ENCODE data around the gene DLX1.
"Not testable (repeated sequence)": the region's sequence is repeated elsewhere in the genome, so short reads cannot be mapped to it uniquely, and the experiment has no call there.

Gene DLX1

DNA sequence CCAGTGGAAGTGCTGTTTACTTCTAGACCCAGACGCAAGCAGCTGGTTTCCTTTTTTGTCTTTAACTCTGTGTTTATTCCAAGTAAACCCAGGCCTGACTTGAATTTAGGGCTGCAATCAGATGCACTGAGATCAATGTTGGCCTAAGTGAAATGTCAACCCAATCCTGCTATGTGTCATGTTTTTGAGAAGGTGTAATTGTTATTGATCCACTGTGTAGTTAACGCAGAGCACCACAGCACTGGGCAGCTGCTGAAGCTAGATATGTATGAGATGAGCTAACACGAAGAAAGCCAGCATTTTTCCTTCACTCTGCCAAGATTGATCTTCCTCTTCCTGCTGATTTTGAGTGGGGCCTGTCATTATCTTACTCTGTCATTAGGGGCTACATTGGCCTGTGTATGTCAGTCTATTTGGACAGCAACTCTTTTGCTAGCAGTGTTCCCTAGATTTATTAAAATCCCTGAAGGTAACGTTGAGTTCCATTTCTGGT lies 18.9 kb upstream of the DLX1 start:
- no peak for DNase-seq

DNA sequence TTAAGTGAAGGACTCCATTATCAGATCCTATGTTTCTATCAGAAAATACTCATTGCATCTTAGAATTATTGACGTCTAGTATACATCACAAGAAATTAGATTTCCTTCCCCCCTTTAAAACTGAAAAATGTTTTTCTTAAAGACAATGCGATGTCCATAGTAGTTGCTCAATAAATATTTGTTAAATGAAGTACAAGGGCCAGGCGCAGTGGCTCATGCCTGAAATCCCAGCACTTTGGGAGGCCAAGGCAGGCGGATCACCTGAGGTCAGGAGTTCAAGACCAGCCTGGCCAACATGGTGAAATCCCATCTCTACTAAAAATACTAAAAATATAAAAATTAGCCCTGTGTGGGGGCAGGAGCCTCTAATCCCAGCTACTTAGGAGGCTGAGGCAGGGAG lies 17.4 kb upstream of the DLX1 start:
- DNase-seq = not testable (repeated sequence)

DNA sequence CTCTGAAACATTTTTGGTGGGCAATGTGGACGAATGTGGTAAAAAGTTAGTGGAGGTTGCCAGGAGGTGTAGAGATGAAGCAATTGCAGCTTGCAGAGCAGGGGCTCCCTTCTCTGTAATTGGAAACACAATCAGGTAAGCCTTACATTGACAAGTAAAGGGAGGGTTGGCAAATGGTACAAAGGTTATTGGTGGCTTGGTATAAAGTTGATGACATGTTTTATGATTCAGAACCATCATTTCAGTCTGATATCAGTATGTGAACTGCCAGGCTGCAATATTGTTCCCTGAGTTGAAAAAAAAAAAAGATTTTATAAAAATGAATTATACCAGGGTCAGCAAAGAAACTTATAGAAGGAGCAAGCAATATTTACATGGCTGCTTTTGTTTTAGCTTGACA lies 14.4 kb upstream of the DLX1 start:
- no peak for DNase-seq

DNA sequence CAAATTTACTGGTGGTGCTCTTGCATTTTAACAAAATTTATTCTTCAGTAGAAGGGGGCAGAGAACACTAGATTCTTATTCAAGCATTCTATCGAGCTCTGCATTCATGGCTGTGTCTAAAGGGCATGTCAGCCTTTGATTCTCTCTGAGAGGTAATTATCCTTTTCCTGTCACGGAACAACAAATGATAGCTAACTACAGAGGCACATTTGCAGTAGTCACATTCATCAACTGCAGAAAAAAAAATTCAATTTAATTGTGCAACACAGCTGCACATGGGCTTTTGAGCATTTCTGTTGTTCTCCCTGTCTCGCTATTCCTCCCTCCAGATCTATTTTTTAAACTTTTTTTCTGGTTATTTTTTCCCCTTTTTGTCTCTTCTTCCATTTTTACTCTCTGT lies 13.0 kb upstream of the DLX1 start:
- no peak for DNase-seq

DNA sequence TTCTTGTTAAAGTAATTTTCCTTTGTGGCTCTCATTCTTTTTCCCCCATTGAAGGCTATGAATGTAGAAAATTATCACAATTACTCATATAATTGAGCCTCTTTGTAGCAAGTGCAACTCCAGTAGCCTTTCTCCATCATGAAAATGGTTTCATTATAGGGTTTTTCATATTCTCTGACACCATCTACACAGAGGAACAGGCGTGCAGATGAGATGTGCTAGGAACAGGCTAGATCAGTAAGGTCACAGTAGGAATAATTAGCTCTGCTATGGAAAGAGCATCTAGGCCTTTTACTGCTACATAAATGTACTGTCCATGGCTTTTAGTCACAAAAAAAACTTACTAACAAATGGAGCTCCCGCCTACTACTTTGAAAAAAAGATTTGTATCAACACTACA lies 12.6 kb upstream of the DLX1 start:
- DNase-seq = no peak

DNA sequence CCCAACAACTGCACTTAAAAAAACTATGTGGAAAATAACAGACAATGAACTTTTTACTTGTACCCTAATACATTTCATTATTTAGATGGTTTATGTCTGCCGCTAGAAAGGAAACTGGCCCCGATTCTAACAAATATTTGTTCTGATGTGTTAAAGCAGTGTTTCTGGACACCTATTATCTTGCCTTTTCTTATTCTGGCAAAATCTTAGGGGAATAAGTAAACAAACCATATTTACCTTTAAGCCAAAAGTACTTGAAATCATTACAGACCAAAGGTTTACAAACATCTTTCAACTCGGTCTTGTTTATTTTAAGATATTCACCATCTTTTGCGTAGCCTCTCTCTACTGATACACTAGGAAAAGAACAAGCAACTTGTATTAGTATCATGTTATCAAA lies 11.8 kb upstream of the DLX1 start:
- no peak for DNase-seq

DNA sequence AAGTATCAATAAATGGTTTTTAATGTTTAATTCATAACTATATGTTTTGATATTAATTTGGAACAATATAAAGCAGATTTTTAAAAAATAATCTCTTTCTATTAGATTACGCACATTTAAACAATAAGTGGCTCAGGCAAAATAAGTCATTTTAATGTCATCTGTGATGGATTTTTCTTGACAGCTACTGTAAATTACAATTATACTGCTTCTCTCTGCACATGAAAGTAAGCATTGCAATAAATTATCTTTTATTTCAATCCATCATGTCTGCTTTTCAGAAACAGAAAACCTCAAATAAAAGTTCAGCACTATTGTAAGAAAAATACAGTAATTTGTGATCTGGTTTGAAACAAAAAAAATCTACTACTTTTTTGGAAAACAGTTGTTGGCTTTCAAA lies 11.1 kb upstream of the DLX1 start:
- DNase-seq = no peak

DNA sequence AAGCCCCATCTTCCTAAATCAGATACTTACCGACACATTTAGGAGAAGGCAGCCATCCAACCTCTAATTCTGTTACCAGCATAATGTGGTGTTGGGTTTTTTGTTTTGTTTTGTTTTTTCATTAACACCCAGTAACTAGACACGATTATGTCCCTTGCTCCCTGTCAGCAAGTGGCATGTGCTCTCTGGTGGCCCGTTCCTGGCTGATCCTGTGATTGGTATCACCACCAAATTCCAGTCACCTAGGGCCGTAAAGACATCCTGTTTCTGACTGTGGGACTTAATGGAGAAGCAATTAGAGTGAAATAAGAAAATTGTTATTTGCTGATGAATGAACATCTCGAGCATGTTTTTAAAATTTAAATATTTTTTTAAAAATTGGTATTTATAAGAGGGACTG lies 5.9 kb upstream of the DLX1 start:
- no peak for DNase-seq

DNA sequence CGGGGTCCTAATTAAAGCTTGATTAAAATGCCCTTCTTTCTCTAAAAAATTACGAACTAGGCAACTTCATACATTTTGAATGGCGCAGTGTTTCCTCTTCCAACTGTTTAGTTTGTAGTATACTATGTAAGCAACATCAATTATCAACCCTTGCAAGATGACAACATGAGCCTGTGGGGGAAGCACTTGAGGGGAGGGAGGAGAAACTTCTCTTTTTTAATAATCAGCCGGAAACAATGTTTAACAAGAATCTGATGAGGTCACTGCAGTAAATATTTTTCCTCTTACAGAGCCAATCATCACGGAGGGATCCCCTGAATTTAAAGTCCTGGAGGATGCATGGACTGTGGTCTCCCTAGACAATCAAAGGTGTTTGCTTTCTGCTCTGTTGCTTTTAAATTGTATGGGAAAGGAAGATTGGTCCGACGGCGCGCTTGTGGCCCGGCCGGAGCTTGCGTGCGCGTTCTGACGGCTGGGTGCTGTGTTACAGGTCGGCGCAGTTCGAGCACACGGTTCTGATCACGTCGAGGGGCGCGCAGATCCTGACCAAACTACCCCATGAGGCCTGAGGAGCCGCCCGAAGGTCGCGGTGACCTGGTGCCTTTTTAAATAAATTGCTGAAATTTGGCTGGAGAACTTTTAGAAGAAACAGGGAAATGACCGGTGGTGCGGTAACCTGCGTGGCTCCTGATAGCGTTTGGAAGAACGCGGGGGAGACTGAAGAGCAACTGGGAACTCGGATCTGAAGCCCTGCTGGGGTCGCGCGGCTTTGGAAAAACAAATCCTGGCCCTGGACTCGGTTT lies 5.3 kb upstream of the DLX1 start:
- DNase-seq = no peak

DNA sequence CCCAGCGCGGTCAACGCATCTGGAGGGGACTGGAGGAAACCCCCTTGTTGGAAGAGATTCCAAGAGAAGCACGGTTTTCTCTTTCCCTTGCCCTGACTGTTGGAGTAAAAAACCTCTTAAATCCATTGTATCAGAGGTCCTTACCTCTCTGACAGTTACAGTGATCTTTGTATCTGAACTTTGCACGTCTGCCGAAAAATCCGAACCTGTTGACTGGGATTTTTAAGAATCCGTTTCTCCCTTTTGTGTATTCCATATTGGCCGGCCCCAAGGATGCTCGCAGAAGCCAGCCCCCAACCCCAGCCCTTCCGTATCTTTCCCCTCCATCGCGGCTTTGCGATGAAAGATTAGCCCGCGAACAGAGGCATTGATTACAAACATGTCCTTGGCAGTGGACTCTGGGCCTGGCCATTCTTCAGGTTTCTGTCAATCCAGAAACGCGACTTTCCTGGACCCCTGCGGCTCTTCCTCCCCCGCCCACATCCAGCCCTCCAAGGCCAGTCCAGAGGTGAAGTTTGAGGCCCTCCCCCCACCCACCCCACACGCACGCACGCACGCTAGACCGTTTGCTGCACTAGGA lies 4.6 kb upstream of the DLX1 start:
- DNase-seq = no peak

DNA sequence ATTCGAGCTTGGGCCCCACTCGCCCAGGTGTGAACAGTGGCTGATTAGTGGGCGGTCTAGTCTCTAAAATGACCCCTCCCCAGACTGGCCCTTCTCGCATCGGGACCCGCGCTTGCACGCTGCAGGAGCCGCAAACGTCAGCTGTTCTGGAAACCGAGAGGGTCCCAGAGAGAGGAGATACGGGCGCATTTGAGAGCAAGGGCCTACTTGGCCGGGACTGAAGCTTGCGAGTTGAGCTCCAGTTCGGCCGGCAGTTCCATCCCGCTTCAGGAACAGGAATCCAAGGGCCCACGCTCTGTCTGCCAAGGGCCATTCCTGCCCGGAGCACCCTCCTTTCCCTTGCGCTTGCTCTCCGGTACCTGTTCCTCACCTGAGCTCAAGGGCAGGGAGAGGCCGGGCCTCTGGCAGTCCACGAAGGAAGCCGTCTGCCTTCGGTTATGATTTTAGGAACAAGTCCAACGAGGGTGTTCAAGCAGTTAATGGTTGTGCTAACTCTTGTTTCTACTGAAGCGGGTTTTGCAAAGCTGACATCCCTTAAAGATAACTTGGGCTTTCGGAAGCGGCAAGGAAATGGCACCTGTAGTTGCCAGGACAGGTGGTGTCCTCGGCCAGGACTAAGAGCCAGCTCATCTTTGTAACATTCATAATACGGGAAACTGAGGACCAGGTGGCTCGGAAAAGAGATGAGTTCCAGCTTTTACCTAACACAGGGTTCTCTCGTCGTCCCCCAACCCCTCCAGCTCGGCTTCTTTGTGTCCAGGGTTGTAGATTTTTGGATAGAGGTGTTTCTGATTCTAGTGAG lies 3.9 kb upstream of the DLX1 start:
- no peak for DNase-seq

DNA sequence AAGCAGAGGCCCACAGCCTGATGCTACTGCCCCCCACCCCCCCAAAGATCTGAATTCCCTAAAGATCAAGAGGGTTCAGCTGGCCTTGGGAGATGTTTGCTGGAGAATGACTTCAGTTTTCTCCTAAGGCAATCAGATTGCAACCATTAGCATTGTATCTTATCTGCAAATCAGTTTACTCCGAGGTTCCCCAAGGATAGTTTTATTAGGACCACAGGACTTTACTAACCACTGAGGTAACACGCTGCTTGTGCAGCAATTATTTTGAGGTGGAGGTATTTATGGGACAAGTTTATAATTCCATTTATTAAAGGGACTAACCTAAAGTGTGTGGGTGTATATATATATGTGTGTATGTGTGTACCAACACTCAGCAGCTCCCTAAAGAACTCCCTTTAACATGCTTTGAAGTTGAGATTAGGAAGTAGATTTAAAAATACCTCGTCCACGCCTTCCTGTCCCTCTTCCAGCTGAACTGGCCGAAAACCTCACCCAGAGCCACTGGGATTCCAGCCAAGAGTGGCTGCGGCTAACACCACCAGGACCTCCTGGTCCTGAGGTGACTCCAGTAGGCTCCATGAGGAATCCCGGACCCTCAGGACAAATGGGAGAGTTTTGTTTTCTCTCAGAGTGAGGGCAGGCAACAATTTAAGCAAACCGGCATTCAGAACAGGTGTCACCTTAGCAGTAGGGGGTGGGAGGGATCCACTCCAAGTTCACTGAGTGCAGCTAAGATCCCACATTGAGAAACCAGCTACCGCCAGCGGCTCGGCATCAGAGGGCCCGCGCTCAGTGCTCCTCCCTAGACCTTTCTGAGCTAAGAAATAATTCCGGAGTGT lies 3.0 kb upstream of the DLX1 start:
- DNase-seq = no peak

DNA sequence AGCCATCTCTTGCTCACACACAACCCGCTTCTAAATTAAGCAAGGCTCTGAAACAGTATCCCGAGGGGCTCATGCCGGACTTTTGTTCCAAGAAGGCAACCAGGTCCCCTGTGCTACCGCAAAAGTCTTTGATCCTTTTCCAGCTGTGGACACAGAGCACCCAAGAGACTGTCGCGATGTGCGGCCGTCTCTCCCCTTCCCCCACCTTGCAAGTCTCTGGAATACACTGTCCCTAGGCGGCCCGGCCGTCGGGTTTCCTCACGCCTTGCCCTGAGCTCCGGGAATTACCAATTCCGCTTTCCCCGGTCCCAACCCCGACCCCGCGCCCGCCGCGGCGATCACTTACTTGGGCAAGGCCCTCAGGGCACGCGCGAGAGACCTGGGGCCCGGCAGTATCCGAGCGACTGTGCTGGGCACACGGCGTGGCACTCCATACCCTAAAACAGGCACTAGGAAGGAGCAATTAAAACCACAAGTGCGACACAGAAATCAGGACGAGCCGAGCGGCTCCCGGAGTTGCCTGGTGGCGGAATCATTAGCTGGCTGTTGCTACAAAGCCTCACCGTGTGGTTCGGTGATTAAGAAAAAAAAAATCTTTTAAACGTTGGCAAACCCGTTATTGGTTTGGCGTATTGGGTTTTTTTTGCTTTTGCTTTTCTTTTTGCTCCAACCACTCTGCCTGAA lies 2.2 kb upstream of the DLX1 start:
- no peak for DNase-seq

DNA sequence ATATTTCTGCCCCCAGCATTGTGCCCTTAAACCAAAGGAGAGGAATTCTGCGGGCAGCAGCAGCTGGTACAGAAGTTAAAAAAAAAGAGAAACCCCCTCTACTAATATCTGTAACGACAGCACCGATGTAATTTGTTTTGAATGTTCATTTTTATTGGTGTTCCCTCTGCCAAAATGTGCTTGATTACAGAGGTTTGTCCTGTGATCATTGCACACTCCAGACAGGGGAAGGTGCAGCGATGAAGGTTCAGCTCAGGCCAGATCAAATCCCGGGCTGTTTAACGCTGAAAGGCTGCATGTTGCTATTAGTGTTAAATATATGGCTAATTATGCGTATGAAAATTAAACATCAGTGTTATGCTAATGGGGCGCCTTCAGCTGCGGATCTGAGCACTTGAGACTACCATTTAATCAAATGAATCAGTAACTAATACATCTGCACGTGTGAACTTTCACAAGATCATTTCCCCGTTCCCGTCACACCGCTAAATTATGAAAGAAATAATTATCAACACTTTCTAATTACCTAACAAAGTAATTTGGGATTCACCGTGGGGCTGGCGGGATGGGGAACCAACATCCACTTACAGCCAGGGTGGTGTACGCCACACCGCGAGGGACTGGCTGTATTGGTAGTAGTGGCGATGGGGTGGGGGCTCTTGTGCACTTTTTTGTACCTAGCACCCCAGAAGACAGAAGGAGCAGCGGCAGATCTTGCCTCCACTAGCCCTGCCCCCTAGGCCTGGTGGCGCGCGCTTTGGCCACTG lies 1.5 kb upstream of the DLX1 start:
- no peak for DNase-seq

DNA sequence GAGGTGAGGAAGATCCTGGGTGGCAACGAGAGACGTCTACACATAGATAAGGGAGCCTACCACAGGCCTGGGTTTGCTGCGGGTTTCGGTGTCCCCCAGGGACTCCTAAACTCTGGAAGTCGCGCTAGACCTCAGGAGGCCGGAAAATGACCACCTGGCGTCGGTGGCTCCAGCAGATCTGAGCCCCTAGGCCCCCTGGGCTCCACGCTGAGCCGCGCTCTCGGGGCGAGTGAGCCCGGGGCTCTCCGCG lies 987 bp upstream of the DLX1 start:
- DNase-seq = no peak

DNA sequence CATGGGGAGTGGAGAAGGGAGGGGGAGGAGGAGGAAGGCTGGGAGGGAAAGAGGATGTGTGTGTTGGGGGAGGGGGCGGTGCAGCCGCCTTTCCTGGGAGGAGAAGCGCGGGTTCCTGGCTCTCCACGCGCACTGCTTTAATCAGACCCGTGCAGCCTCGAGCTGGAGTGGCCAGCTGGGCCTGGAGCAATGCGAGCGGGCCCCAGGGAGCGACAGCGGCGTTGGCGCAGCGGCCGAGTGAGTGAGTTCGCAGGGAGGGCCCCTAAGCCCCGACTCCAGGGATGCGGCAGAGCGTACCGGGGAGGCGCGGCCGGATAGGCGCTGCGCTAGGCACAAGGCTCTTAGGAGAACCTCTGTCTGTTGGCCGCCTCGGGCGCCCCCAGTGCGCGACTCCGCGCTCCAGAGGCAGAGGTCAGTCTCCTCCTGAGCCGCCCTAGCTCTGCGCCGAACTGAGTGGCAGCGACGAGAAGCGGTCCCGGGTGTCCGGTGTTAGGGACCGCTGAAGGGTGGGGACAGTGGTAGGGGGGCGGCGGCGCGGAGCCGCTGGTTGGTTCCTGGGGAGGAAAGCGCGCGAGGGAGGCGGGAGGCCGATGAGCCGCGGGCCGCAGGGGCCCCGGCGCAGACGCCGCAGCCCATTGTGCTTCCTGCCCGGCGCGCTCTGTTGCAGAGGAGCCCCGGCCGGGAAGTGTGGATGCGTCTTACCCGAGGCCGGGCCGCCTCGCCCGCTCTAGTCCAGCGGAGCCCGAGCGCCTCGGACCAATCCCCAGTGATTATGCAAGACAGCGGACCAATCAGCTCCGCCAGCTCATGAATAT lies 455 bp upstream of the DLX1 start:
- peak; percentile 54 for DNase-seq

DNA sequence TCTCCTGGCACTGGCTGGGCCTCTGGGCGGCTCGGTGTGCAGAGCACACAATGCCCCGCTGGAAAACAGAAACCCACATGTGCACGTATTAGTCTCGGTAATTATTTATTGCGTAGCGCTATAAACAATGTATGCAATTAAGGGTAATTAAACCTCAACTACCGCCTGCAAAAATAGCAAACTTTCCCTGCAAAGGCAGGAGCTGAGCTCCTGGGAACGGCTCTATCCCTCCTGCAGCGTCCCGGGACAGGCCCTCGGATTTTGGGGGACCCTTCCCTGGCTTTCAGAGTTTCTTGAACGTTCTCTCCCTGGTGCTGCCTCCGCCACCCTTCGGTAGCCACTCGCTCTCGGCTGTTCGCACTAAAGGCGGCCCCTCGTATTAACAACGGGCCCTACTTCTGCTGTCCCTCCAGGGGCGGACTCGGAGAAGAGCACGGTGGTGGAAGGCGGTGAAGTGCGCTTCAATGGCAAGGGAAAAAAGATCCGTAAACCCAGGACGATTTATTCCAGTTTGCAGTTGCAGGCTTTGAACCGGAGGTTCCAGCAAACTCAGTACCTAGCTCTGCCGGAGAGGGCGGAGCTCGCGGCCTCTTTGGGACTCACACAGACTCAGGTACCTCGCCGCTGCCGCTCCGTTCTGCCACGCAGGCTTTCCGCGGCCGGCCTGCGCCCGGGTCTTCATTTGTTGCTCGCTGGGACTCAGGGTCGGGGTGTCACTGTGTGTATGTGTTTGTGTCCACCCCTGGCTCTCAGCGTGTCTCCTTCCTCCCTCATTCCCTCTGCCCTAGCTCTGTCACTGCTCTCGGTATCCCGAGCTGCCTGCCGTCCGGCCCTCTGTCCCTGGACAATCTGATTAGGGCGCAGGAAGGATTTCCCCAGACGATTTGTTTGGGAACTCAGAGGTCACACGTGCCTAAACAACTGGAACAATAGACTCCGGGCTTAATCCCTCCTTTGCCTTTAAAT lies 1.2 kb downstream of the DLX1 start:
- DNase-seq = peak; percentile 57

DNA sequence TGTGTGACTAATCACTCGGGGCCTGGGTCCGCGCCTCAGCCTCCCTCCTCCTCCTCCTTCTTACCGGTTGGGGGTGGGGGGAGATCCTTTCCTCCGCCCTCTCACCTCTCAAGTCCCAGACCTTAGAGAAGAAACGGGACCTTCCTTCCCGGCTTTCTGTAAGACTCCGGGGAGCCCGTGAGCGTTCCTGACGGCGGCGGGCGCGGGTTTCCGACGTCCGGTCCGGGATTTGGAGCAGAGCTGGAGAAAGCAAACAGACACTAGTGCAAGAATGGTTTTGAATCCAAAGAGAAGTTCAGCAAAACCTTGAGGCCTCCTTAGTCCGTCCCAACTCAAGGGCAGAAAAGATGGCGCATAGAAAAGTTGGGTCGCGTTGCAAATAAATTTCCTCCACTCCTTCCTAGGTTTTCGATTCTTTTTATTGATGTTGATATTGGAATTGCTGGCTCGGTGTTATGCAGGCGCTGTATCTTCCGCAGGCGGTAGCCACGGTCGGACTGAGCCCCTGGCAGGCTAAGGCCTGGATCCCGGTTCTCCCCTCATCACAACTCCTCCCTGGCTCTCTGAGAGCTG lies 2.0 kb downstream of the DLX1 start:
- no peak for DNase-seq

DNA sequence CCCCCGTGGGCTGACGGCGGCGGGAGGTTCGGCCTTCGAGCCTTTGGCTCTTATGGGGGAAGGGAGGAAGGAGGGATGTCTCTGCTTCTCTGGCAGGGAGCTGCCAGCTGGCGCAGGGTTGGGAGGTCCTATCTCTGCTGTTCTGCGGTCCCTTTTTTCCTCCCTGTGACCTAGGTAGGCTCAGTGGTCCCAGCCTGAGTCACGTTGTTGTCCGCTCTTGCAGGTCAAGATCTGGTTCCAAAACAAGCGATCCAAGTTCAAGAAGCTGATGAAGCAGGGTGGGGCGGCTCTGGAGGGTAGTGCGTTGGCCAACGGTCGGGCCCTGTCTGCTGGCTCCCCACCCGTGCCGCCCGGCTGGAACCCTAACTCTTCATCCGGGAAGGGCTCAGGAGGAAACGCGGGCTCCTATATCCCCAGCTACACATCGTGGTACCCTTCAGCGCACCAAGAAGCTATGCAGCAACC lies 2.5 kb downstream of the DLX1 start:
- no peak for DNase-seq

Measured in activated naive CD4-positive, alpha-beta T cell treated with Interleukin-2 at 50 U/mL for 16 hours (primary cell).